ENCODE data around the gene SLC25A46.
"Not testable (repeated sequence)": the region's sequence is repeated elsewhere in the genome, so short reads cannot be mapped to it uniquely, and the experiment has no call there.

Gene SLC25A46

GRCh38 chr5:110738812-110739651, at the start of gene SLC25A46:
Gene SLC25A46, plus strand, starts transcription at chr5:110739007. Its CDS starts 113 bp downstream, at chr5:110739120.
- peak; percentile 85 for DNase-seq

GRCh38 chr5:110690587-110690986, 48.2 kb upstream of the SLC25A46 start:
- not testable (repeated sequence) for DNase-seq

DNA sequence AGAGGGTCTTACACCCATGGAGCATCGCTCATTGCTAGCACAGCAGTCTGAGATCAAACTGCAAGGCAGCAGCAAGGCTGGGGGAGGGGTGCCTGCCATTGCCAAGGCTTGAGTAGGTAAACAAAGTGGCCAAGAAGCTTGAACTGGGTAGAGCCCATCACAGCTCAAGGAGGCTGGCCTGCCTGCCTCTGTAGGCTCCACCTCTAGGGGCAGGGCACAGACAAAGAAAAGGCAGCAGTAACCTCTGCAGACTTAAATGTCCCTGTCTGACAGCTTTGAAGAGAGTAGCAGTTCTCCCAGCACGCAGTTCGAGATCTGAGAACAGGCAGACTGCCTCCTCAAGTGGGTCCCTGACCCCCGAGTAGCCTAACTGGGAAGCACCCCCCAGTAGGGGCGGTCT, 46.1 kb upstream of the SLC25A46 start:
- not testable (repeated sequence) for DNase-seq

GRCh38 chr5:110702300-110702699, 36.5 kb upstream of the SLC25A46 start:
- DNase-seq, result no peak

- DNase-seq, result no peak
Observed at GRCh38 chr5:110702704-110703103, 36.1 kb upstream of the SLC25A46 start.

GRCh38 chr5:110703481-110703880, 35.3 kb upstream of the SLC25A46 start:
- no peak for DNase-seq

DNA sequence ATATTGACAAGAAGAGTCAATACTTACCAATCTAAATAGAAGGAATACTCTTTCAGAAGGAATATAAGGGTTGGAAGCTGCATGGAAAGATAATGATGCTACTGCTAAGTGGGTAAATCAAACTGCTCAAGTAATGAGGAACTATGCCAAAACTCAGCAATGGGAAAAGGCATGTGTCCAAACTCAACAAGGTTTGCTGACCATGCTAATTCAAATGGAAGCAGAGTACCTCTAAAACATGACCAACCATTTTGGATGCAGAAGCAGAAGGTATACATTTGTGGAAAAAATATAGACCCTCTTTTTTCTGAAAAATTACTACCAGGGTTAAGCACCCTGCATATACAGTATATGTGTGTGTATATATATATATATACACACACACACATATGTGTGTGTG, 33.5 kb upstream of the SLC25A46 start:
- no peak for DNase-seq

DNA sequence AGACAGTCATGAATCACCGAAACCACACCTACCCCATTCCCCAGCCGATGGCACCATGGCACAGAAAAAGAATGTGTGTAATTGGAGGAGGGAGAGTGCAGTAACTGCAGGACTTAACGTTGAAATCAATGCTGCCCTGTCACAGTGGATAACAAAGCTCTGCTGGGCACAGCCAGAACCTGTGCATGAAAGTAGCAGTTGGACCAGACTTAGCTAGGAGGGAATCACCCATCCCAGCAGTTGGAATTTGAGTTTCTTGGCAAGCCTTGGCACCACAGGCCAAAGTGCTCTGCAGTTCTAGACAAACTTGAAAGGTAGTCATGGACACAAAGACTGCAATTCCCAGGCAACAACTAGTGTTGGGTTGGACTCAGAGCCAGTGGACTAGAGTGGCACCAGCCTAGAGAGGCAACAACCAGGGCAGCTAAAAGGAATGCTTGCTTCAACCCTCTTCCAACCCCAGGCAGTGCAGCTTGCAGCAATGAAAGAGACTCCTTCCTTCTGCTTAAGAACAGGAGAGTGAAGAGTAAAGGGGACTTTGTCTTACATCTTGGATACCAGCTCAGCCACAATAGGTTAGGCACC, 31.5 kb upstream of the SLC25A46 start:
- no peak for DNase-seq

DNA sequence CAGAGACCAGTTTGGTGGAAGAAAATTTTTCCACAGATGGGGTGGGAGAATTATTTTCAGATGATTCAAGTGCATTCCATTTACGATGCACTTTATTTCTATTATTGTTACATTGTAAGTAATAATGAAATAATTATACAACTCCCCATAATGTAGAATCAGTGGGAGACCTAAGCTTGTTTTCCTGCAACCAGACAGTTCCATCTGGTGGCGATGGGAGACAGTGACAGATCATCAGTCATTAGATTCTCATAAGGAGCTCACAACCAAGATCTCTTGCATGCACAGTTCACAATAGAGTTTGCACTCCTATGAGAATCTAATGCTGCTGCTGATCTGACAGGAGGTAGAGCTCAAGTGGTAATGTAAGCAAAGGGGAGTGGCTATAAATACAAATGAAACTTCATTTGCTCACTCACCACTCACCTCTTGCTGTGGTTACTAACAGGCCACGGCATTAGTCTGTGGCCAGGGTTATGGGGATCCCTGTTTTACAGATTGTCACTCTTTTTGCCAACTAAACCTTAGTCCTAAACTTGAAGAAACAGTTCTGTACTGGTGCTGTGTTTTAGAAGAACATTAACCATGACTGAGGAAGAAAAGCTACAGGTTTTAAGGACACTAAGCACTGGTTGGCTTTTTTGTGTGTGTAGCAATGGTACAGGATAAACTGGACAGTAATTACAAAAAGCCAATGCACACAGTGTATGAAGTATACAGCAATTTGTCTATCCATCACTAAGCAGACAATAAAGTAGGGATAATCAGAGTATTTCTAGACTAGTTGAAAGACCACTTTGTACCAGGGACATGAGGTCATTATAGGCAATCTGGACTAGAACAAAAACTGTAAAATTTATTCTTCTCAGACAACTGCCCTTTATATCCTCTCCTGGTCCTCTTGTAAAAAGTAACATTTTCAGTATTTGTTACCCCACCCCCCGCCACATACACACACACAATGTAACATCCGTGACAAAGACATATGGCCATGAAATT, 22.3 kb upstream of the SLC25A46 start:
- no peak for DNase-seq

DNA sequence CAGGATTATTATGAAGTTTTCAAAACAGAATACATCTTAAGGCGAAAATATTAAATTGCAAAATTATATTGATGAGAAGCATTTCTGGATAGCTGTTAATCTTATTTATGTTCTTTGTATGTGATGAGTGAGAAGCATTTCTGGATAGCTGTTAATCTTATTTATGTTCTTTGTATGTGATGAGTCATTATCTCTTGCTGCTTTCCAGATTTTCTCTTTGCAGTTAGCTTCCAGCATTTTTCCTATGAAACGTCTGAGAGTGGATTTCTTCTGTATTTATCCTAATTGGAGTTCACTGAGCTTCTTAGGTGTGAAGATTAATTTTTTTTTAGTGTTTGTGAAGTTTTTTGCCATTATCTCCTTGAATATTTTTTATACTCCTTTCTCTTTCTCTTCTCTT, 20.5 kb upstream of the SLC25A46 start:
- DNase-seq, result no peak

GRCh38 chr5:110726249-110727024, 12.4 kb upstream of the SLC25A46 start, which contains the start of gene TMEM232:
Gene TMEM232, minus strand, starts transcription at chr5:110726671. Its CDS starts 59,319 bp downstream, at chr5:110667352.
- peak; percentile 73 for DNase-seq

GRCh38 chr5:110727025-110727314, 11.8 kb upstream of the SLC25A46 start:
- DNase-seq, result no peak

- DNase-seq, result not testable (repeated sequence)
Observed at GRCh38 chr5:110731499-110731898, 7.3 kb upstream of the SLC25A46 start.

DNA sequence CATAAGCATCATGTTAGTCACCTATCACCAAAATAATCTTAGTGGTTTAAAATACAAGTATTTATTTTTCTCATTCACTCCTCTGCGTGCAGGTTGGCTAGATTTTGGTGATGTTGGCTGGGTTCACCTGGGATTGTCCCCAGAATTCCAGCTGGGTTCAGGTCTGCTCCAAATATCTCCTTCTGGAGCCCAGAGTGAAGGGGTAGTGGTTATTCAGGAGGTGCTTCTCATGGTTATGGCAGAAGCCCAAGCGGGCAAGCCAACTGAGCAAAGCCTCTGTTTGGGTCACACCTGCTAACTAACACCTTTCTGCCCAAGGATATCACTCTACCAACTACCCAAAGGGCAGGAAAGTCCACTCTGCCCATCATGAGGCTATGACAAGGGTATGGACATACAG, 4.7 kb upstream of the SLC25A46 start:
- DNase-seq, result no peak

- DNase-seq, result no peak
Observed at GRCh38 chr5:110735556-110735955, 3.3 kb upstream of the SLC25A46 start.

- DNase-seq, result no peak
Observed at GRCh38 chr5:110736753-110737152, 2.1 kb upstream of the SLC25A46 start.

- DNase-seq, result no peak
Observed at GRCh38 chr5:110738503-110738811, 350 bp upstream of the SLC25A46 start.

DNA sequence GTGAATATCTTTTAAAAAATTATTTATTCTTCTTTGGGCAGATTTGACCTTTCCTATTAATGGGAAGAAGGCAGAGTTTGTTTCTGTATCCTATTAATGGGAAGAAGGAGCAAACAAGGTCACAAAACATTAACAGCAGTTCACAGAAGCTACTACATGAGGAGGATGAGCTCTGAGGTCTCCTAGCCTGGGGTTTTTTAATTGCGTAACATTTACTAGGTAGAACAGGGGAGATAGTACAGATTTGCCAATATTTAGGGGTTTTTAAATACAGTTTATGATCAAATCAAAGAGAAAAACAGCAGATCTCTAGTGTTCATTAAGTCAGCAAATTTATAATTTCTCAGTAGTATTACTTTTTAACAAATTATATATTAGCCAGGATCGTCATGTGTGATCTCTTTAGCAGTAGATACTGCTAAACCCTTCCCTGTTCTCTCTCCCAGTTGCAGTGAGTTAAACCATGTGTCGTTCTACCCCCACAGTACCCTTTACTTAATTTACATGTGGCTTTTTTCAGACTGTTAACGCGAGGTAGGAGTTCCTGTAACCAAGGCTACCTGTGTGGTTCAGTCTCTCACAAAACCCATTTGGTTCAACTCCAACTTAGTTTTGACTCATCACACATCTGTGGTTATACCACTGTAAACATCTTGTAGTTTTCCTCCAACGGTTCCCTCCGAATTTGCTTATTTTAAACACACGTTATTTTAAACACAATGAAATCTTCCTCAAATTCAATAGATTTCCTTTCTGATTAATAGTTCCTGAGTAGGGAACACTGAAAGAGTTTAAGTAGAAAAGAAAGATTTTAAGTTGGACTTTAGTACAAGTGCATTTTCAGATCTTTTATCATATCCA, 13.3 kb downstream of the SLC25A46 start:
- no peak for DNase-seq

DNA sequence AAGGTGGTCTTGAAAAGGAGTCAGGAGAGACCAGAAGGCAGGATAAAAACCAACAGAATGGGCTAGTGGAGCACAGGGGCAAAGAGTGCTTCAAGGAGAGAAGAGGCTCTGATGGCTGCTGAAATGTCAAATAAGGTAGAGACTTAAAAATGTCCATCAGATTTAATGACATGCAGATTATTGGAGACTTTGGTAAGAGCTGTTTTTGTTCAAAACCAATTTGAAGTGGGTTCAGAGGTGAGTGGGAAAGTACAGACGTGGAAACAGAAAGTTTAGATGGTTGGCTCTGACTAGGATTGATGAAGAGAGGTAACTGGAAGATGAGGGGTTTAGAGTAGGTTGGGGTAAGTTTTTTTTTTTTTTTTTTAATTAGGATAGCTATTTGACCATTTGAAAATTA, 14.1 kb downstream of the SLC25A46 start:
- DNase-seq, result no peak

DNA sequence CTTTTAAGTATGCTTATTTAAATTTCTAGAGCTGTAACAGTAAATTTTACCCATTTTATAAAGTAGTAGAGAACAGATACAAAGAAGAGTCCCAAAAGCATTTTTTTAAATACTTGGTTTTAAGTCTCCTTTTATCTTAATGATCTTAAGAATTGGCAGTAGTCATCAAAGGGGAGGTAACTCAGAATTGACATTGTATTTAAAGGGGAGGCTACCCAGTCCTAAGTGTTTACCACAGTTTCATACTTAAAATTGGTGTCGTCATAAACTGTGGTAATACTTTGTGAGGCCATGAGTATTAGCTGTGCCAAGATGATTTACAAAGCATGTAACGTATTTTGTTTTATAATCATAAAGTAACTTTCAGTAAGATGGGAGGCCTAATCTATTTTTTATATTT, 14.8 kb downstream of the SLC25A46 start:
- DNase-seq, result no peak

DNA sequence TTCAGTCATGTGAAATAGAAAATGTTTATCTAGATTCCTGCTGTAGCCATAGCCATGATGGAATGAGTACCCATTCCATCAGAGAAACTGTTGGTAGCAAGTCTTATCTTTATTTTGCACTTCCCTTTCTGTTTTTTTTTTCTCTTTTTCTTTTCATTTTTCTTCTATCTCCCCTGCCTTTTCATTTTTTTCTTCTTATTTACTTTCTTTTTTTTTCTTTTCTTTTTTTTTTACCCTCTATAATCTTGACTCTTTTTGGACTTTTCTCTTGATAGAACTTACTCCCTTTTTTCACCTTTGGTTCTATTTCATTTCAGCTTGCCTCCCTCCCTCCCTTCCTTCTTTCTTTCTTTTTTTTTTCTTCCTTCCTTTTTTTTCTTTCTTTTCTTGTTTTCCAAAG, 15.4 kb downstream of the SLC25A46 start:
- DNase-seq, result no peak
